ENCODE data around the gene ESAM. TPM values are rescaled to one million over a fixed set of nuclear protein-coding genes. Genes with fewer than 3 reads are reported as not detected.

Gene ESAM
- total RNA-seq, 4 donors from 2014 or later = 5.6 to 23.1 (median 9.7) TPM

DNA sequence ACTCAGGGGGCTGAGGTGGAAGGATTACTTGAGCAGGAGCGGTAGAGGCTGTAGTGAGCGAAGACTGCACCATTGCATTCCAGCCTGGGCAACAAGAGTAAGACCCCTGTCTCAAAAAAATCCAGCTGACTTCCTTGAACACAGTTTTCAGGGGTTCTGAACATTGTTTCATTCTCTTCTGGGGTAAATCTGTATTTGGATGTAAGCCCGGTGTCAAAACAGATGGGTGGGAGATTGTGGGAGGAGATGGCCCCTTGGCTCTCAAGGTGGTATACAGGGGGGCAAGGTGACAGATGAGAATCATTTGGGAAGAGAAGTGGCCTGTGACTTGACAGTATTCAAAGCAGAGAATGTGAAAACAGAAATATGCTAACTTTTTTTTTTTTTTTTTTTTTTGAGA lies 4.8 kb downstream of the ESAM start:
- 57 to 72% methylated on average over 2 to 3 of the region's 3 CpGs for WGBS, 2 donors
- Histone ChIP-seq H3K27ac (no peak overlapping the region), H3K4me3 (no peak overlapping the region), H3K27me3 (peaks cover 6 to 80% (median 24%) of the 10 kb centered on the region in 4 donors), H3K36me3 (peaks cover 0 to 5% (median 0%) of the 10 kb centered on the region in 3 donors), H3K4me1 (peaks cover 28 to 69% (median 31%) of the 10 kb centered on the region in 3 donors), H3K9me3 (no peaks in the 10 kb centered on the region)
- DNase-seq = no peak
- intact Hi-C loops (cut with DNase I) = no loop called here
- TF ChIP-seq POLR2A (IDR thresholded peaks at IDR 0.05) = no peak
- TF ChIP-seq, protein P1, sequence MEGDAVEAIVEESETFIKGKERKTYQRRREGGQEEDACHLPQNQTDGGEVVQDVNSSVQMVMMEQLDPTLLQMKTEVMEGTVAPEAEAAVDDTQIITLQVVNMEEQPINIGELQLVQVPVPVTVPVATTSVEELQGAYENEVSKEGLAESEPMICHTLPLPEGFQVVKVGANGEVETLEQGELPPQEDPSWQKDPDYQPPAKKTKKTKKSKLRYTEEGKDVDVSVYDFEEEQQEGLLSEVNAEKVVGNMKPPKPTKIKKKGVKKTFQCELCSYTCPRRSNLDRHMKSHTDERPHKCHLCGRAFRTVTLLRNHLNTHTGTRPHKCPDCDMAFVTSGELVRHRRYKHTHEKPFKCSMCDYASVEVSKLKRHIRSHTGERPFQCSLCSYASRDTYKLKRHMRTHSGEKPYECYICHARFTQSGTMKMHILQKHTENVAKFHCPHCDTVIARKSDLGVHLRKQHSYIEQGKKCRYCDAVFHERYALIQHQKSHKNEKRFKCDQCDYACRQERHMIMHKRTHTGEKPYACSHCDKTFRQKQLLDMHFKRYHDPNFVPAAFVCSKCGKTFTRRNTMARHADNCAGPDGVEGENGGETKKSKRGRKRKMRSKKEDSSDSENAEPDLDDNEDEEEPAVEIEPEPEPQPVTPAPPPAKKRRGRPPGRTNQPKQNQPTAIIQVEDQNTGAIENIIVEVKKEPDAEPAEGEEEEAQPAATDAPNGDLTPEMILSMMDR (IDR thresholded peaks at IDR 0.05) = no peak

DNA sequence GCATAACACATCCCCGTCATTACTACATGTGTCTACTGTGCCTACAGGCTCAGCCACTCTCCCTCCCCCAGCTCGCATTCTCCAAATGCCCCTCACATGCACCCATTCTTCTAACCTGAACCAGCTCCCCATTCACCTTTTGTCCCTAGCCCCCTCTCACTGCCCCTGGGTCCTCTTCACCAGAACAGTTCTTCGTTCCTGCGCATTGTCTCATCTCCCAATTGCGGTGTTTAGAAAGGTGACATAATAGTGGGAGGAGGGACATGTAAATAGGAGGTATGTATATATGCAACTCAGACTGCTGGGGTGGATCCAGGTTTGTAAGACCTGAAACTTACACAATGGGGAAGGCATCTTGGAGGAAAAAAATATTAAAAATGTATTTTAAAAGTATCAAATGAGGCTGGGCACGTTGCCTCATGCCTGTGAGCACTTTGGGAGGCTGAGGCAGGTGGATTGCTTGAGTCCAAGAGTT lies 5.3 kb downstream of the ESAM start:
- Histone ChIP-seq H3K27ac (no peak overlapping the region), H3K4me3 (no peak overlapping the region), H3K9me3 (no peaks in the 10 kb centered on the region), H3K36me3 (peaks cover 0 to 5% (median 0%) of the 10 kb centered on the region in 3 donors), H3K27me3 (peaks cover 6 to 80% (median 25%) of the 10 kb centered on the region in 4 donors), H3K4me1 (peaks cover 28 to 69% (median 33%) of the 10 kb centered on the region in 3 donors)
- 33 to 43% methylated on average over 6 of the region's 6 CpGs for WGBS, 2 donors
- TF ChIP-seq POLR2A (IDR thresholded peaks at IDR 0.05) = no peak
- TF ChIP-seq, protein P1 (IDR thresholded peaks at IDR 0.05) = no peak
- intact Hi-C loops (cut with DNase I) = no loop called here
- DNase-seq = no peak

DNA sequence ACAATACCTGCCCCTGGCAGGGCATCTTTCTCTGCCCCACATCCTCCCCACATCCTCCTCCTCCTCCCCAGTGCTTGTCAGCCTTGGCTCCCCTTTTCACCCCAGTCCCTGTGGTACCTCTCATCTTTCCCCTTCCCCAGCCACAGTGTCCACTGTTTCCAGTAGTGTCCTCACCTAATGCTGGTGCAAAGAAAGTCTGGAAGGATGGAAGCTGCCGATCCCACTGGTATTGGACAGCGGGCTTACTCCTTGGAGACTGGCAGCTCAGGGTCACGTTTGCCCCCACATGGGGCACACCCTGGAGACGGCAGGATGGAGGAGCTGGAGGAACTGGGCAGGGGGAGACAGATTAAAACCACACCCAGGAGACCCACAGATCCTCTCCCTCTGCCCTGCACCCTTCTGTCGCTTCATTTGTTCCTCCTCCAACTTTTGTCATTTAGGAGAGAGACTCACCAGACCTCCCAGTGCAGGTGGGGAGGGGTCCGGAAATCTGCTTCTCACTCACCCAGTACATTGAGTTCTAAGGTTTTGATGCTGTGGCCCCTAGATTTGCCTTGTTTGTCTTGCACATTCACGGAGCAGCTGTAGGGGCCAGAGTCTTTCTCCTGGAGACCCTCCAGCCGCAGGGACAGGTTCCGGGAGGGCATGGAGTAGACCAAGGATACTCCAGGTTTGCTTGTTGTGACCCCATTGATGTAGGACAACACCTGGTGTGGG lies 5.9 kb downstream of the ESAM start:
- TF ChIP-seq, protein P1 (IDR thresholded peaks at IDR 0.05) = no peak
- no peak for TF ChIP-seq POLR2A (IDR thresholded peaks at IDR 0.05)
- peaks cover 6 to 80% (median 24%) of the 10 kb centered on the region in 4 donors for H3K27me3 ChIP-seq
- no peak overlapping the region for H3K4me3 ChIP-seq
- no peaks in the 10 kb centered on the region for H3K9me3 ChIP-seq
- no peak for DNase-seq
- no peak overlapping the region for H3K27ac ChIP-seq
- WGBS, 2 donors = 55 to 64% methylated on average over 5 to 9 of the region's 9 CpGs
- intact Hi-C loops (cut with DNase I) = no loop called here
- H3K4me1 ChIP-seq = peaks cover 32 to 67% (median 36%) of the 10 kb centered on the region in 3 donors
- peaks cover 0 to 5% (median 0%) of the 10 kb centered on the region in 3 donors for H3K36me3 ChIP-seq

DNA sequence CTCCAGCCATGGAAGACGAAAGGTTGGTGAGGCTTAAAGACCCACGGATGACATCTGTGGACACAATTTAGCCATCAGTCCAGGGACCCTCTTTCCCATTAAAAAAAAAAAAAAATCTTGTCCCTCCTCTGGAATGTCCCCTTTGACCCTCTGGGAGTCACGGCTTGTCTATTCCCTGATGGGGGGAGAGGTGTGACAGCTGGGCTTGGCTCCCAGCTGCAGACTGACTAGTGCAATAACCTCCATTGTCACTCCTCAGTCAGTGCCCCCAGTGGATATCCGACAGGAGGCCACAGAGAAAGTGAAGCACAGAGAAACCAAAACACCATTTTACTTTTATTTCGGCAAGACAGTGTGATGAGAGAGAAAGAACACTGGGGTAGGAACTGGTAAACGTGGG lies 7.4 kb downstream of the ESAM start:
- H3K27ac ChIP-seq = no peak overlapping the region
- no peak for DNase-seq
- intact Hi-C loops (cut with DNase I) = no loop called here
- H3K4me3 ChIP-seq = no peak overlapping the region
- H3K4me1 ChIP-seq = peaks cover 24 to 53% (median 37%) of the 10 kb centered on the region in 3 donors
- peaks cover 6 to 74% (median 16%) of the 10 kb centered on the region in 4 donors for H3K27me3 ChIP-seq
- TF ChIP-seq POLR2A (IDR thresholded peaks at IDR 0.05) = no peak
- TF ChIP-seq, protein P1 (IDR thresholded peaks at IDR 0.05) = no peak
- H3K9me3 ChIP-seq = no peaks in the 10 kb centered on the region
- peaks cover 0 to 5% (median 0%) of the 10 kb centered on the region in 3 donors for H3K36me3 ChIP-seq
- WGBS, 2 donors = 57 to 77% methylated on average over 5 to 6 of the region's 6 CpGs

DNA sequence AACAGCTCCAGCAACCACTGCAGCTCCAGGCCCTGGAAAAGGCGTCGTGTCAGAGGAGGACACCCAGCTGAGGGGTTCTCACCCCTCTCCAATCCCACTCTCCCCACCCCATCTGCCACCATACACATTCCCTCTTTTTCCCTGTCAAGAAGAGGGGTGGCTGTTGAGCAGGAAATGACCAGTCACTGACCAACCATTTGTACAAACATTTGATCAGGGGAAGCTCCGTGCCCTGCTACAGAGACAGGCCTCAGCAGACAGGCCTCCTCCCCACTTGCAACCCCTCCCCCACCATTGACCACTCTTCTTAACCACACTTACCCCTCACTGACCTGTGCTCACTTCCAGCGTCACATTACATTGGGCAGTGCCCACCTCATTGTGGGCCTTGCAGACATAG lies 7.8 kb downstream of the ESAM start:
- TF ChIP-seq, protein P1 (IDR thresholded peaks at IDR 0.05) = no peak
- TF ChIP-seq POLR2A (IDR thresholded peaks at IDR 0.05) = no peak

More for the DNA sequence above, 7.8 kb downstream of the ESAM start:
- Histone ChIP-seq H3K27me3 (peaks cover 4 to 74% (median 12%) of the 10 kb centered on the region in 4 donors), H3K27ac (peak overlapping the region in 1 of 4 donors; percentile 10), H3K36me3 (peaks cover 0 to 5% (median 0%) of the 10 kb centered on the region in 3 donors), H3K4me3 (no peak overlapping the region), H3K9me3 (no peaks in the 10 kb centered on the region), H3K4me1 (peaks cover 20 to 53% (median 35%) of the 10 kb centered on the region in 3 donors)
- WGBS, 2 donors = 79 to 87% methylated on average over 4 of the region's 4 CpGs
- intact Hi-C loops (cut with DNase I) = no loop called here
- no peak for DNase-seq

Measured in esophagus squamous epithelium (tissue), 5 donors.